ENCODE measurements around the gene UTP20.

DNA sequence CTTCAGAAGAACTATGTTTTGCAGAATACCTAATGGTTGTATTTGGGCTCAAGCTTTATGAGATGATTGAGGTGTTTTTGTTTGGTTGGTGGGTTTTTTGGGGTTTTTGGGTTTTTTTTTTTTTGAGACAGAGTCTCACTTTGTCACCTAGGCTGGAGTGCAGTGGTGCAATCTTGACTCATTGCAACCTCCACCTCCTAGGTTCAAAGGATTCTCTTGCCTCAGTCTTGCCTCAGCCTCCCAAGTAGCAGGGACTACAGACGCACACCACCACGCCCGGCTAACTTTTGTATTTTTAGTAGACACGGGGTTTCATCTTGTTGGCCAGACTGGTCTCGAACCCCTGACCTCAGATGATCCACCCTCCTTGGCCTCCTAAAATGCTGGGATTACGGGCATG is 88.1 kb downstream of the UTP20 start:
- TF ChIP-seq, protein P1, sequence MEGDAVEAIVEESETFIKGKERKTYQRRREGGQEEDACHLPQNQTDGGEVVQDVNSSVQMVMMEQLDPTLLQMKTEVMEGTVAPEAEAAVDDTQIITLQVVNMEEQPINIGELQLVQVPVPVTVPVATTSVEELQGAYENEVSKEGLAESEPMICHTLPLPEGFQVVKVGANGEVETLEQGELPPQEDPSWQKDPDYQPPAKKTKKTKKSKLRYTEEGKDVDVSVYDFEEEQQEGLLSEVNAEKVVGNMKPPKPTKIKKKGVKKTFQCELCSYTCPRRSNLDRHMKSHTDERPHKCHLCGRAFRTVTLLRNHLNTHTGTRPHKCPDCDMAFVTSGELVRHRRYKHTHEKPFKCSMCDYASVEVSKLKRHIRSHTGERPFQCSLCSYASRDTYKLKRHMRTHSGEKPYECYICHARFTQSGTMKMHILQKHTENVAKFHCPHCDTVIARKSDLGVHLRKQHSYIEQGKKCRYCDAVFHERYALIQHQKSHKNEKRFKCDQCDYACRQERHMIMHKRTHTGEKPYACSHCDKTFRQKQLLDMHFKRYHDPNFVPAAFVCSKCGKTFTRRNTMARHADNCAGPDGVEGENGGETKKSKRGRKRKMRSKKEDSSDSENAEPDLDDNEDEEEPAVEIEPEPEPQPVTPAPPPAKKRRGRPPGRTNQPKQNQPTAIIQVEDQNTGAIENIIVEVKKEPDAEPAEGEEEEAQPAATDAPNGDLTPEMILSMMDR (IDR thresholded peaks at IDR 0.05), result no peak
- TF ChIP-seq EZH2 (IDR thresholded peaks at IDR 0.05; ENCODE audit: borderline replicate concordance, insufficient read depth, low read depth, low read length, poor library complexity, severe bottlenecking), result no peak
